ENCODE data around the gene SPPL2C.
A peak's percentile ranks its signal among the peaks of the same experiment; 100 is the strongest.

SPPL2C gene

GRCh38 chr17:45894022-45894784 is 49.5 kb downstream of the SPPL2C start, which contains the start of gene MAPT:
MAPT (plus strand) TSS chr17:45894554; CDS start chr17:45962338, 67,784 bp downstream.
- TF ChIP-seq PPARA (CRISPR knock-in tag; IDR thresholded peaks at IDR 0.05; ENCODE audit: borderline replicate concordance) (no peak), ZNF70 (CRISPR knock-in tag; IDR thresholded peaks at IDR 0.05) (0 out of 2 replicates have a peak, but pooled peaks have one; percentile 22), TOX (CRISPR knock-in tag; IDR thresholded peaks at IDR 0.05; ENCODE audit: borderline replicate concordance) (no peak), ARNTL (CRISPR knock-in tag; IDR thresholded peaks at IDR 0.05; ENCODE audit: borderline replicate concordance, low read depth) (no peak), RARB (CRISPR knock-in tag; IDR thresholded peaks at IDR 0.05) (no peak), ZC3H10 (CRISPR knock-in tag; IDR thresholded peaks at IDR 0.05) (0 out of 2 replicates have a peak, but pooled peaks have one; percentile 30), ZFP3 (CRISPR knock-in tag; IDR thresholded peaks at IDR 0.05) (peak; percentile 73; the same call in 1 of the 2 replicates), CSRNP3 (CRISPR knock-in tag; IDR thresholded peaks at IDR 0.05) (peak; percentile 39; the same call in 1 of the 2 replicates), GLIS3 (CRISPR knock-in tag; IDR thresholded peaks at IDR 0.05) (0 out of 2 replicates have a peak, but pooled peaks have one; percentile 47), CSDC2 (CRISPR knock-in tag; IDR thresholded peaks at IDR 0.05) (0 out of 2 replicates have a peak, but pooled peaks have one; percentile 37), OSR1 (CRISPR knock-in tag; IDR thresholded peaks at IDR 0.05) (no peak), SNAI2 (CRISPR knock-in tag; IDR thresholded peaks at IDR 0.05) (peak; percentile 88), ZNF8 (CRISPR knock-in tag; IDR thresholded peaks at IDR 0.05) (peak; percentile 4; the same call in 1 of the 2 replicates), TSHZ2 (CRISPR knock-in tag; IDR thresholded peaks at IDR 0.05) (peak; percentile 81), POU6F1 (CRISPR knock-in tag; IDR thresholded peaks at IDR 0.05; ENCODE audit: borderline replicate concordance, low read depth) (no peak; the same call in 1 of the 2 replicates)
- ATAC-seq: peak; percentile 95

- ATAC-seq: peak; percentile 21
- peak; percentile 90; the same call in 1 of the 2 replicates for TF ChIP-seq SNAI2 (CRISPR knock-in tag; IDR thresholded peaks at IDR 0.05)
- no peak for TF ChIP-seq RARB (CRISPR knock-in tag; IDR thresholded peaks at IDR 0.05)
- TF ChIP-seq CREB5 (CRISPR knock-in tag; IDR thresholded peaks at IDR 0.05; ENCODE audit: low read depth): no peak
Observed at GRCh38 chr17:45895304-45895968, 50.8 kb downstream of the SPPL2C start.

GRCh38 chr17:45895969-45896785 is 51.5 kb downstream of the SPPL2C start:
- ATAC-seq: no peak
- TF ChIP-seq BACH2 (CRISPR knock-in tag; IDR thresholded peaks at IDR 0.05; ENCODE audit: borderline replicate concordance): no peak
- no peak for TF ChIP-seq PPARA (CRISPR knock-in tag; IDR thresholded peaks at IDR 0.05; ENCODE audit: borderline replicate concordance)
- no peak for TF ChIP-seq TCF4 (CRISPR knock-in tag; IDR thresholded peaks at IDR 0.05; ENCODE audit: borderline replicate concordance)
- no peak for TF ChIP-seq RARB (CRISPR knock-in tag; IDR thresholded peaks at IDR 0.05)
- TF ChIP-seq CSDC2 (CRISPR knock-in tag; IDR thresholded peaks at IDR 0.05): no peak
- no peak for TF ChIP-seq GLIS3 (CRISPR knock-in tag; IDR thresholded peaks at IDR 0.05)
- TF ChIP-seq SNAI2 (CRISPR knock-in tag; IDR thresholded peaks at IDR 0.05): no peak
- TF ChIP-seq ZFP3 (CRISPR knock-in tag; IDR thresholded peaks at IDR 0.05): no peak
- TF ChIP-seq ZNF8 (CRISPR knock-in tag; IDR thresholded peaks at IDR 0.05): no peak
- no peak for TF ChIP-seq ZNF70 (CRISPR knock-in tag; IDR thresholded peaks at IDR 0.05)
- no peak for TF ChIP-seq ESRRG (CRISPR knock-in tag; IDR thresholded peaks at IDR 0.05)
- no peak for TF ChIP-seq ZNF565 (CRISPR knock-in tag; conservative IDR thresholded peaks at IDR 0.05; ENCODE audit: low read depth)
- TF ChIP-seq ZC3H10 (CRISPR knock-in tag; IDR thresholded peaks at IDR 0.05): no peak
- no peak for TF ChIP-seq ARNTL (CRISPR knock-in tag; IDR thresholded peaks at IDR 0.05; ENCODE audit: borderline replicate concordance, low read depth)
- TF ChIP-seq PATZ1 (CRISPR knock-in tag; IDR thresholded peaks at IDR 0.05; ENCODE audit: borderline replicate concordance): no peak
- no peak for TF ChIP-seq ZFP30 (CRISPR knock-in tag; IDR thresholded peaks at IDR 0.05)
- no peak for TF ChIP-seq POU6F1 (CRISPR knock-in tag; IDR thresholded peaks at IDR 0.05; ENCODE audit: borderline replicate concordance, low read depth)
- no peak for TF ChIP-seq ISL1 (CRISPR knock-in tag; IDR thresholded peaks at IDR 0.05)
